Activated CD8-positive, alpha-beta memory T cell treated with anti-CD3 and anti-CD28 coated beads, Interleukin-2, amount 10 ng/mL, durations not matched to agents 7 days and 5 days (primary cell): ENCODE results near the gene WDR4. TPM values are rescaled to one million over a fixed set of nuclear protein-coding genes. Genes with fewer than 3 reads are reported as not detected.
"Not testable (repeated sequence)": the region's sequence is repeated elsewhere in the genome, so short reads cannot be mapped to it uniquely, and the experiment has no call there.

Experiments
- ATAC-seq: fragments of 150-1000 bp; cut with Tn5 transposase; one replicate; pipeline ENCODE4 v1.10.0; 2021; ENCODE audit warnings: moderate library complexity
- CTCF ChIA-PET: fragments of 350-600 bp; sonication (Branson Sonifier 250); formaldehyde crosslinking; loops from one replicate; lab custom pipeline; 2021; ENCODE audit warnings: antibody characterized with exemption; lab: Charles Lee
- DNase-seq: peaks from one replicate; pipeline ENCODE4 v3.0.0-alpha.2; 2020
- H3K27ac Mint-ChIP-seq: one replicate; pipeline ENCODE4 v1.8.0; 2021; ENCODE audit warnings: mild to moderate bottlenecking, mixed read lengths
- H3K27me3 Mint-ChIP-seq: one replicate; pipeline ENCODE4 v1.8.0; 2021; ENCODE audit warnings: mixed read lengths
- H3K36me3 Mint-ChIP-seq: one replicate; pipeline ENCODE4 v1.8.0; 2021; ENCODE audit warnings: mild to moderate bottlenecking, mixed read lengths
- H3K4me1 Mint-ChIP-seq: one replicate; pipeline ENCODE4 v1.8.0; 2021; ENCODE audit warnings: mixed read lengths
- H3K4me3 Mint-ChIP-seq: one replicate; pipeline ENCODE4 v1.8.0; 2021; ENCODE audit warnings: mild to moderate bottlenecking, moderate library complexity, mixed read lengths
- H3K9me3 Mint-ChIP-seq: one replicate; pipeline ENCODE4 v1.8.0; 2022; ENCODE audit warnings: low read depth, mixed read lengths
- total RNA-seq, 2 experiments: library from RNA; stranded (reverse); gene quantifications; one replicate each; pipeline ENCODE4 v1.2.3, GENCODE V29; 2021

WDR4 gene
- total RNA-seq, 2 experiments from 2014 or later, result 39.7 to 43.6 TPM

DNA sequence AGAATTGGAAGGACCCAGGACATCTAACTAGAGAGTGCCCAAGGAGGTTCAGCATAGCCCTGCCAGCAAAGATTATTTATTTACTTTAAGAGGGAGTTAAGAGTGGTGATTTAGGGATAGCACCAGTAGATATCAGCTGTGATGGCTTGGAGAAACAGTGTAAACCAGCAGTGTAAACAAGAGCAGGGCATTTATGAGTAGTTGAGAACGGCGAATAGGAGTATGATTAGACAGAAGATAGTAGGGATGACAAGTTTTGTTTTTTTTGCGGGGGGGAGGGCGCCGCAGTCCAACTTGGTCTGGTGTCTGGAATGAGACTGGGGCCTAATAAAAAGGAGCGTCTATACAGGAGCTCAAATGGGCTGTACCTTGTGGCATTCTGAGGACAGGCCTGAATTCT lies 77.7 kb downstream of the WDR4 start:
- ATAC-seq, DNase-seq: not testable (repeated sequence)

DNA sequence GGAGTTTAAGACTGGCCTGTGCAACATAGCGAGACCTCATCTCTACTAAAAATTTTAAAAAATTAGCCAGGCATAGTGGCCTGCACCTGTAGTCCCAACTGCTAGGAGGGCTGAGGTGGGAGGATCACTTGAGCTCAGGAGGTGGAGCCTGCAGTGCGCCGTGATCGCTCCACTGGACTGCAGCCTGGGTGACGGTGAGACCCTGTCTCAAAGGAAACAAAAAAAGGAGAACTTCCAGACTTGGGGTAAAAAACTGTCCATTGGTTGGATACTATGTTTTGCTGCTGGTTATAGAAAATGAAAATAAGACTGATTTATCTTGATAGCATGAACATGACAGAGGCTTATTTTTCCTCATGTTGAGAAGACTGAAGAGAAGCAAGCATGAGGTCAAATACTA lies 79.4 kb downstream of the WDR4 start:
- DNase-seq (peak; percentile 8), ATAC-seq (no peak)
- H3K4me1 Mint-ChIP-seq, result peaks cover 10% of the 10 kb centered on the region
- peaks cover 2% of the 10 kb centered on the region for H3K36me3 Mint-ChIP-seq
- H3K4me3 Mint-ChIP-seq, result no peak overlapping the region
- peaks cover 17% of the 10 kb centered on the region for H3K27me3 Mint-ChIP-seq
- CTCF ChIA-PET, result no interaction called here
- no peak overlapping the region for H3K27ac Mint-ChIP-seq
- H3K9me3 Mint-ChIP-seq, result no peaks in the 10 kb centered on the region

More for the DNA sequence above, 77.7 kb downstream of the WDR4 start:
- H3K4me3 Mint-ChIP-seq, H3K27ac Mint-ChIP-seq, CTCF ChIA-PET, H3K9me3 Mint-ChIP-seq, H3K36me3 Mint-ChIP-seq: not testable (repeated sequence)
- Mint-ChIP-seq H3K27me3 (peaks cover 27% of the 10 kb centered on the region), H3K4me1 (peaks cover 10% of the 10 kb centered on the region)

DNA sequence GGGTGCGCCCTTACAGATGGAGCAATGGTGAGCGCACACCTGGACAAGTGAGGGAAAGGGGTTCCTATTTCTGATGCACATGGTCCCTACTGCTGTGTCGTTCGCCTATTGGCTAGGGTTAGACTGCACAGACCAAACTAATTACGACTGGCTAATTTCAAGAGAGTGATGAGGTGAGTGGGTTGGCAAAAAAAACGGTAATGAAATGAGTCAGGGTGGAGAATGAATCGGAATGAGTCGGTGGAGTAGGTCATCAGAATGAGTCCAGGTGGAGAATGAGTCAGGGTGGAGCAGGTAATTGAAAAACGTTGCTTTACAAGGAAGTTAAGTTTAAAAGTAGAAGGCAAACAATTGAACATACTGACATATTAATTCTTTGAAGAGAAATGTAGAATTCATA lies 79.8 kb downstream of the WDR4 start:
- peaks cover 13% of the 10 kb centered on the region for H3K27me3 Mint-ChIP-seq
- H3K36me3 Mint-ChIP-seq, result peaks cover 2% of the 10 kb centered on the region
- H3K4me1 Mint-ChIP-seq, result peaks cover 10% of the 10 kb centered on the region
- H3K4me3 Mint-ChIP-seq, result no peak overlapping the region
- CTCF ChIA-PET, result no interaction called here
- ATAC-seq (peak; percentile 71), DNase-seq (peak; percentile 45)
- no peaks in the 10 kb centered on the region for H3K9me3 Mint-ChIP-seq
- H3K27ac Mint-ChIP-seq, result no peak overlapping the region

Other genes with a start within 250 kb of the WDR4 start
- gene PDE9A, start 225.9 kb downstream of the WDR4 start, total RNA-seq, result 1 to 10 TPM; 2.0 to 6.8 TPM
- gene NDUFV3, start 13.8 kb upstream of the WDR4 start, total RNA-seq, result 10 to 100 TPM; 27.1 to 31.9 TPM
- not detected for gene ERVH48-1, start 46.1 kb upstream of the WDR4 start, total RNA-seq
- gene PKNOX1, start 95.0 kb upstream of the WDR4 start, total RNA-seq, result 10 to 100 TPM; 22.0 to 31.3 TPM
- gene CBS, start 196.3 kb upstream of the WDR4 start, total RNA-seq, result 10 to 100 TPM; 12.0 to 23.3 TPM
- 10 to 100 TPM; 16.4 to 18.8 TPM for gene U2AF1, start 228.0 kb upstream of the WDR4 start, total RNA-seq